HEK293 (cell line): ENCODE results near the gene STUB1.

Source experiments
- AEBP2 ChIP-seq: fragments of 450-650 bp; formaldehyde crosslinking; IDR thresholded peaks from 2 replicates; pipeline ENCODE4 v1.5.1; 2016; ENCODE audit warnings: missing biosample characterization, missing genetic modification characterization, borderline replicate concordance
- ATF2 ChIP-seq: fragments of 450-650 bp; formaldehyde crosslinking; IDR thresholded peaks from 2 replicates; pipeline ENCODE4 v1.5.1; 2016; ENCODE audit warnings: missing biosample characterization, missing genetic modification characterization, low read depth
- GLIS1 ChIP-seq: fragments of 450-650 bp; formaldehyde crosslinking; IDR thresholded peaks from 2 replicates; pipeline ENCODE4 v1.5.1; 2016; ENCODE audit warnings: missing biosample characterization, missing genetic modification characterization
- HOXA7 ChIP-seq: sonication (generic); formaldehyde crosslinking; IDR thresholded peaks from 2 replicates; pipeline ENCODE4 v1.8.1; 2022; ENCODE audit warnings: missing genetic modification reagents, borderline replicate concordance
- KLF9 ChIP-seq: fragments of 450-650 bp; formaldehyde crosslinking; IDR thresholded peaks from 2 replicates; pipeline ENCODE4 v1.5.1; 2016; ENCODE audit warnings: missing biosample characterization, missing genetic modification characterization, low read depth
- REPIN1 ChIP-seq: fragments of 450-650 bp; formaldehyde crosslinking; IDR thresholded peaks from 2 replicates; pipeline ENCODE4 v1.5.1; 2017; ENCODE audit warnings: missing biosample characterization, missing genetic modification characterization, low read depth
- SP3 ChIP-seq: fragments of 450-650 bp; formaldehyde crosslinking; IDR thresholded peaks from 2 replicates; pipeline ENCODE4 v1.5.1; 2016; ENCODE audit warnings: missing biosample characterization, missing genetic modification characterization
- YY2 ChIP-seq: fragments of 450-650 bp; formaldehyde crosslinking; IDR thresholded peaks from 2 replicates; pipeline ENCODE4 v1.5.1; 2016; ENCODE audit warnings: missing biosample characterization, missing genetic modification characterization
- ZBTB11 ChIP-seq: fragments of 450-650 bp; formaldehyde crosslinking; conservative IDR thresholded peaks from 2 replicates; pipeline ENCODE4 v1.5.1; 2016; ENCODE audit warnings: low read depth, missing biosample characterization, missing genetic modification characterization
- ZBTB48 ChIP-seq: fragments of 450-650 bp; formaldehyde crosslinking; IDR thresholded peaks from 2 replicates; pipeline ENCODE4 v1.5.1; 2016; ENCODE audit warnings: missing biosample characterization, missing genetic modification characterization
- ZNF133 ChIP-seq: fragments of 450-650 bp; formaldehyde crosslinking; IDR thresholded peaks from 2 replicates; pipeline ENCODE4 v1.5.1; 2016; ENCODE audit warnings: missing biosample characterization, missing genetic modification characterization
- ZNF16 ChIP-seq: fragments of 450-650 bp; formaldehyde crosslinking; IDR thresholded peaks from 2 replicates; pipeline ENCODE4 v1.5.1; 2016; ENCODE audit warnings: low read depth, missing biosample characterization, missing genetic modification characterization
- ZNF292 ChIP-seq: fragments of 450-650 bp; formaldehyde crosslinking; IDR thresholded peaks from 2 replicates; pipeline ENCODE4 v1.5.1; 2016; ENCODE audit warnings: low read depth, missing biosample characterization, missing genetic modification characterization, borderline replicate concordance
- ZNF324 ChIP-seq: fragments of 450-650 bp; formaldehyde crosslinking; IDR thresholded peaks from 2 replicates; pipeline ENCODE4 v1.5.1; 2016; ENCODE audit warnings: missing biosample characterization, missing genetic modification characterization
- ZNF404 ChIP-seq: fragments of 450-650 bp; formaldehyde crosslinking; IDR thresholded peaks from 2 replicates; pipeline ENCODE4 v1.5.1; 2017; ENCODE audit warnings: missing biosample characterization, missing genetic modification characterization
- ZNF580 ChIP-seq: fragments of 450-650 bp; formaldehyde crosslinking; IDR thresholded peaks from 2 replicates; pipeline ENCODE4 v1.5.1; 2016; ENCODE audit warnings: missing biosample characterization, missing genetic modification characterization
- ZNF600 ChIP-seq: fragments of 450-650 bp; formaldehyde crosslinking; IDR thresholded peaks from 2 replicates; pipeline ENCODE4 v1.5.1; 2016; ENCODE audit warnings: missing biosample characterization, missing genetic modification characterization
- ZNF768 ChIP-seq: fragments of 450-650 bp; formaldehyde crosslinking; IDR thresholded peaks from 2 replicates; pipeline ENCODE4 v1.5.1; 2018; ENCODE audit warnings: missing biosample characterization, mild to moderate bottlenecking, missing genetic modification characterization
- ZNF777 ChIP-seq: fragments of 450-650 bp; formaldehyde crosslinking; IDR thresholded peaks from 2 replicates; pipeline ENCODE4 v1.5.1; 2017; ENCODE audit warnings: missing biosample characterization, missing genetic modification characterization, borderline replicate concordance
- ZNF843 ChIP-seq: fragments of 450-650 bp; formaldehyde crosslinking; IDR thresholded peaks from 2 replicates; pipeline ENCODE4 v1.5.1; 2016; ENCODE audit warnings: missing biosample characterization, missing genetic modification characterization
- ZSCAN30 ChIP-seq: fragments of 450-650 bp; IDR thresholded peaks from 2 replicates; pipeline ENCODE4 v1.5.1; 2018; ENCODE audit warnings: missing biosample characterization, mild to moderate bottlenecking, missing genetic modification characterization, moderate library complexity
- TF ChIP-seq, protein P1 (sequence below): fragments of 450-650 bp; formaldehyde crosslinking; IDR thresholded peaks from 2 replicates; pipeline ENCODE4 v1.5.1; 2016; ENCODE audit warnings: missing biosample characterization, missing genetic modification characterization
- TF ChIP-seq, protein P2 (sequence below): fragments of 450-650 bp; formaldehyde crosslinking; IDR thresholded peaks from 2 replicates; pipeline ENCODE4 v1.5.1; 2016; ENCODE audit warnings: missing biosample characterization, missing genetic modification characterization
- TF ChIP-seq, protein P3 (sequence below): fragments of 450-650 bp; formaldehyde crosslinking; IDR thresholded peaks from 2 replicates; pipeline ENCODE4 v1.5.1; 2016; ENCODE audit warnings: missing biosample characterization, missing genetic modification characterization

The STUB1 gene

DNA sequence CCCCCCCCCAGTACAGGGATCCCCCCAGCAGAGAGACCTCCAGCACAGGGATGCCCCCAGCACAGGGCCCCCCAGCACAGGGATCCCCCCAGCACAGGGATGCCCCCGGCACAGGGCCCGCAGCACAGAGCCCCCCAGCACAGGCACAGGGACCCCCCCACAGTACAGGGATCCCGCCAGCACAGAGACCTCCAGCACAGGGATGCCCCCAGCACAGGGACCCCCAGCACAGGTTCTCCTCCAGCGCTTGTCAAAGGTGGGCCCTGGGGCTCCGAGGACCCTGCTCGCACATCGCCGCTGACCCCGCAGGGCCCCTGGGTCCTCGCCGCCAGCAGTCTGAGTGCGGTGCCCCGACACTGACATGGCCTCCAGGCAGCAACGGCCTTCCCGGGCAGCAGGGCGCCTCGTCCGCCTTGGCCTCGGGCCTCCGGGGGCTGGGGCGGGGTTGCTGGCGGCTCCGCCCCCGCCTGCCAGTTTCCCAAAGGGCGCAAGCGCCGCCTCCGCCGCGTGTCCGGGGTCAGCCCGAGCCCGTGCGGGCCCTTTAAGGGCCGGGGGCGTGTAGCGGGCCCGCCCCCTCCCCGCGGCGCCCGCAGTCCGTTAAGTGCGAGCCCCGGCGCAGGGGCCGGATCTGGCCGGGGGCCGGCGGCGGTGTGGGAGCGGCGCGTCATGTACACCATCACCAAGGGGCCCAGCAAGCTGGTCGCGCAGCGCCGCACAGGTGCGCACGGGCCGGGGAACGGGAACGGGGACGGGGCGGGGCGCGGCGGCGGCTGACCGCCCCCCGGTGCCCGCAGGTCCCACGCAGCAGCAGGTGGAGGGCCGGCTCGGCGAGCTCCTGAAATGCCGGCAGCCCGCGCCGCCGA is 38.7 kb upstream of the STUB1 start, which contains the start of gene MCRIP2 (continued):
- TF ChIP-seq SP3 (tag by site-specific recombination) = peak; percentile 51; the same call in 1 of the 2 replicates
- TF ChIP-seq GLIS1 (tag by site-specific recombination) = peak; percentile 99
- no peak for TF ChIP-seq ZNF324 (tag by site-specific recombination)
- TF ChIP-seq, protein P1, sequence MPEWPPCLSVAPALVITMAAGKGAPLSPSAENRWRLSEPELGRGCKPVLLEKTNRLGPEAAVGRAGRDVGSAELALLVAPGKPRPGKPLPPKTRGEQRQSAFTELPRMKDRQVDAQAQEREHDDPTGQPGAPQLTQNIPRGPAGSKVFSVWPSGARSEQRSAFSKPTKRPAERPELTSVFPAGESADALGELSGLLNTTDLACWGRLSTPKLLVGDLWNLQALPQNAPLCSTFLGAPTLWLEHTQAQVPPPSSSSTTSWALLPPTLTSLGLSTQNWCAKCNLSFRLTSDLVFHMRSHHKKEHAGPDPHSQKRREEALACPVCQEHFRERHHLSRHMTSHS = no peak
- no peak for TF ChIP-seq ZNF843 (tag by site-specific recombination)
- TF ChIP-seq REPIN1 (tag by site-specific recombination) = no peak
- TF ChIP-seq ZNF580 (tag by site-specific recombination) = no peak
- no peak for TF ChIP-seq ZNF16
- no peak for TF ChIP-seq ZNF777
- no peak for TF ChIP-seq ZNF292 (tag by site-specific recombination)
- TF ChIP-seq ZNF768 = no peak
- no peak for TF ChIP-seq ZNF404 (tag by site-specific recombination)
- TF ChIP-seq, protein P2, sequence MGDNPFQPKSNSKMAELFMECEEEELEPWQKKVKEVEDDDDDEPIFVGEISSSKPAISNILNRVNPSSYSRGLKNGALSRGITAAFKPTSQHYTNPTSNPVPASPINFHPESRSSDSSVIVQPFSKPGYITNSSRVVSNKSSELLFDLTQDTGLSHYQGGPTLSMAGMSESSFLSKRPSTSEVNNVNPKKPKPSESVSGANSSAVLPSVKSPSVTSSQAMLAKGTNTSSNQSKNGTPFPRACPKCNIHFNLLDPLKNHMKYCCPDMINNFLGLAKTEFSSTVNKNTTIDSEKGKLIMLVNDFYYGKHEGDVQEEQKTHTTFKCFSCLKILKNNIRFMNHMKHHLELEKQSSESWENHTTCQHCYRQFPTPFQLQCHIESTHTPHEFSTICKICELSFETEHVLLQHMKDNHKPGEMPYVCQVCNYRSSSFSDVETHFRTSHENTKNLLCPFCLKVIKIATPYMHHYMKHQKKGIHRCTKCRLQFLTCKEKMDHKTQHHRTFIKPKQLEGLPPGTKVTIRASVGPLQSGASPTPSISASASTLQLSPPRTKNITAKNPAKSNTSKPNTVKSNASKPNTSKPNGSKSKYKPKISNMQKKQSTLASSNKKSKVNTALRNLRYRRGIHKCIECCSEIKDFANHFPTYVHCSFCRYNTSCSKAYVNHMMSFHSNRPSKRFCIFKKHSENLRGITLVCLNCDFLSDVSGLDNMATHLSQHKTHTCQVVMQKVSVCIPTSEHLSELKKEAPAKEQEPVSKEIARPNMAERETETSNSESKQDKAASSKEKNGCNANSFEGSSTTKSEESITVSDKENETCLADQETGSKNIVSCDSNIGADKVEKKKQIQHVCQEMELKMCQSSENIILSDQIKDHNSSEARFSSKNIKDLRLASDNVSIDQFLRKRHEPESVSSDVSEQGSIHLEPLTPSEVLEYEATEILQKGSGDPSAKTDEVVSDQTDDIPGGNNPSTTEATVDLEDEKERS = no peak
- TF ChIP-seq YY2 (tag by site-specific recombination) = no peak
- TF ChIP-seq KLF9 (tag by site-specific recombination) = peak; percentile 84
- TF ChIP-seq, protein P3, sequence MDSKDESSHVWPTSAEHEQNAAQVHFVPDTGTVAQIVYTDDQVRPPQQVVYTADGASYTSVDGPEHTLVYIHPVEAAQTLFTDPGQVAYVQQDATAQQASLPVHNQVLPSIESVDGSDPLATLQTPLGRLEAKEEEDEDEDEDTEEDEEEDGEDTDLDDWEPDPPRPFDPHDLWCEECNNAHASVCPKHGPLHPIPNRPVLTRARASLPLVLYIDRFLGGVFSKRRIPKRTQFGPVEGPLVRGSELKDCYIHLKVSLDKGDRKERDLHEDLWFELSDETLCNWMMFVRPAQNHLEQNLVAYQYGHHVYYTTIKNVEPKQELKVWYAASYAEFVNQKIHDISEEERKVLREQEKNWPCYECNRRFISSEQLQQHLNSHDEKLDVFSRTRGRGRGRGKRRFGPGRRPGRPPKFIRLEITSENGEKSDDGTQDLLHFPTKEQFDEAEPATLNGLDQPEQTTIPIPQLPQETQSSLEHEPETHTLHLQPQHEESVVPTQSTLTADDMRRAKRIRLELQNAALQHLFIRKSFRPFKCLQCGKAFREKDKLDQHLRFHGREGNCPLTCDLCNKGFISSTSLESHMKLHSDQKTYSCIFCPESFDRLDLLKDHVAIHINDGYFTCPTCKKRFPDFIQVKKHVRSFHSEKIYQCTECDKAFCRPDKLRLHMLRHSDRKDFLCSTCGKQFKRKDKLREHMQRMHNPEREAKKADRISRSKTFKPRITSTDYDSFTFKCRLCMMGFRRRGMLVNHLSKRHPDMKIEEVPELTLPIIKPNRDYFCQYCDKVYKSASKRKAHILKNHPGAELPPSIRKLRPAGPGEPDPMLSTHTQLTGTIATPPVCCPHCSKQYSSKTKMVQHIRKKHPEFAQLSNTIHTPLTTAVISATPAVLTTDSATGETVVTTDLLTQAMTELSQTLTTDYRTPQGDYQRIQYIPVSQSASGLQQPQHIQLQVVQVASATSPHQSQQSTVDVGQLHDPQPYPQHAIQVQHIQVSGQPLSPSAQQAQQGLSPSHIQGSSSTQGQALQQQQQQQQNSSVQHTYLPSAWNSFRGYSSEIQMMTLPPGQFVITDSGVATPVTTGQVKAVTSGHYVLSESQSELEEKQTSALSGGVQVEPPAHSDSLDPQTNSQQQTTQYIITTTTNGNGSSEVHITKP (tag by site-specific recombination) = no peak
- TF ChIP-seq ZBTB11 (tag by site-specific recombination) = no peak
- 0 out of 2 replicates have a peak, but pooled peaks have one; percentile 28 for TF ChIP-seq ZNF600 (tag by site-specific recombination)
- TF ChIP-seq HOXA7 (CRISPR knock-in tag) = no peak
- peak; percentile 68; the same call in 1 of the 2 replicates for TF ChIP-seq ZSCAN30 (tag by site-specific recombination)
- no peak for TF ChIP-seq ATF2
- no peak for TF ChIP-seq ZNF133
- TF ChIP-seq AEBP2 (tag by site-specific recombination) = no peak
- TF ChIP-seq ZBTB48 (tag by site-specific recombination) = no peak
